Peyer's patch (tissue), 4 donors: ENCODE results near the gene POLR2F. TPM values are rescaled to one million over a fixed set of nuclear protein-coding genes. Genes with fewer than 3 reads are reported as not detected.

Source experiments
- DNase-seq, 3 donors: peaks; one replicate each; pipeline ENCODE4 v3.0.0-alpha.2; 2017 to 2019
- H3K27ac ChIP-seq, 4 donors: fragments of 200-600 bp; sonication (generic); one replicate each; pipeline ENCODE4 v1.5.1; 2016 to 2019
- H3K27me3 ChIP-seq, 2 donors: fragments of 200-600 bp; sonication (generic); one replicate each; pipeline ENCODE4 v1.5.1; 2019
- H3K36me3 ChIP-seq, 3 donors: fragments of 200-600 bp; sonication (generic); one replicate each; pipeline ENCODE4 v1.5.1; 2016 to 2019
- H3K4me1 ChIP-seq, 4 donors: fragments of 200-600 bp; sonication (generic); one replicate each; pipeline ENCODE4 v1.5.1; 2016 to 2019
- H3K4me3 ChIP-seq, 4 donors: fragments of 200-600 bp; sonication (generic); 1 replicate in 3 of 4; 2 replicates in 1 of 4; pipeline ENCODE4 v1.5.1; 2016 to 2019; ENCODE audit warnings: mild to moderate bottlenecking in 1 of 4
- H3K9me3 ChIP-seq, 4 donors: fragments of 200-600 bp; sonication (generic); one replicate each; pipeline ENCODE4 v1.5.1; 2016 to 2019; ENCODE audit warnings: mild to moderate bottlenecking in 1 of 4
- CTCF ChIP-seq, 6 experiments: fragments of 450-650 bp in 4 of 6; fragments of 200-600 bp in 2 of 6; sonication (generic) in 1 of 6; IDR thresholded peaks; one replicate each; pipeline ENCODE4 v1.5.1; 2017 to 2019; ENCODE audit warnings: antibody characterized with exemption in 6 of 6, mild to moderate bottlenecking in 3 of 6, moderate library complexity in 1 of 6
- POLR2A ChIP-seq, 2 donors: fragments of 450-650 bp; IDR thresholded peaks; one replicate each; pipeline ENCODE4 v1.5.1; 2017; ENCODE audit warnings: antibody characterized with exemption in 2 of 2, mild to moderate bottlenecking in 2 of 2, moderate library complexity in 2 of 2
- total RNA-seq, 4 donors: library from RNA; depleted of rRNA; stranded (reverse); fragments of >200 nt; gene quantifications; one replicate each; pipeline ENCODE4 v1.1.0, GENCODE V29; 2016

Gene POLR2F
- total RNA-seq, 4 donors from 2014 or later, result 51.1 to 97.4 (median 55.2) TPM

GRCh38 chr22:38017939-38018885, 64.7 kb downstream of the POLR2F start:
- Histone ChIP-seq H3K36me3 (no peaks in the 10 kb centered on the region), H3K27ac (no peak overlapping the region), H3K9me3 (no peaks in the 10 kb centered on the region), H3K4me3 (no peak overlapping the region), H3K27me3 (no peaks in the 10 kb centered on the region), H3K4me1 (peaks cover 0 to 21% (median 0%) of the 10 kb centered on the region in 4 donors)
- no peak for TF ChIP-seq CTCF (IDR thresholded peaks at IDR 0.05)
- no peak for TF ChIP-seq POLR2A (IDR thresholded peaks at IDR 0.05)
- DNase-seq, result no peak

Other genes with a start within 250 kb of the POLR2F start
- 1 to 10 TPM; 3.8 to 9.3 (median 8.9) TPM for gene GCAT, start 145.8 kb upstream of the POLR2F start, total RNA-seq
- not detected for gene GALR3, start 130.3 kb upstream of the POLR2F start, total RNA-seq
- 10 to 100 TPM; 24.9 to 43.3 (median 33.8) TPM for gene ANKRD54, start 109.4 kb upstream of the POLR2F start, total RNA-seq
- gene EIF3L, start 104.3 kb upstream of the POLR2F start, total RNA-seq, result 100 to 1,000 TPM; 123 to 229 (median 185) TPM
- 10 to 100 TPM; 24.5 to 49.0 (median 31.8) TPM for gene MICALL1, start 47.4 kb upstream of the POLR2F start, total RNA-seq
- under 1 TPM in 1 of 4 donors, not detected in 3; 0.85 TPM for gene C22orf23, start 98 bp upstream of the POLR2F start, total RNA-seq
- 1 to 10 TPM in 1 of 4 donors, under 1 TPM in 2, not detected in 1; 0.35 to 1.1 (median 0.66) TPM for gene SOX10, start 30.9 kb downstream of the POLR2F start, total RNA-seq
- gene PICK1, start 103.7 kb downstream of the POLR2F start, total RNA-seq, result 10 to 100 TPM; 40.8 to 51.7 (median 46.4) TPM
- not detected for gene SLC16A8, start 130.5 kb downstream of the POLR2F start, total RNA-seq
- gene BAIAP2L2, start 157.0 kb downstream of the POLR2F start, total RNA-seq, result 100 to 1,000 TPM in 3 of 4 donors, 10 to 100 TPM in 1; 83.3 to 421 (median 306) TPM
- 100 to 1,000 TPM in 1 of 4 donors, 10 to 100 TPM in 3; 19.3 to 102 (median 60.6) TPM for gene PLA2G6, start 228.1 kb downstream of the POLR2F start, total RNA-seq
- 10 to 100 TPM in 2 of 4 donors, 1 to 10 TPM in 2; 5.1 to 14.2 (median 12.0) TPM for gene MAFF, start 248.3 kb downstream of the POLR2F start, total RNA-seq